ENCODE results near the gene GSTCD.

DNA sequence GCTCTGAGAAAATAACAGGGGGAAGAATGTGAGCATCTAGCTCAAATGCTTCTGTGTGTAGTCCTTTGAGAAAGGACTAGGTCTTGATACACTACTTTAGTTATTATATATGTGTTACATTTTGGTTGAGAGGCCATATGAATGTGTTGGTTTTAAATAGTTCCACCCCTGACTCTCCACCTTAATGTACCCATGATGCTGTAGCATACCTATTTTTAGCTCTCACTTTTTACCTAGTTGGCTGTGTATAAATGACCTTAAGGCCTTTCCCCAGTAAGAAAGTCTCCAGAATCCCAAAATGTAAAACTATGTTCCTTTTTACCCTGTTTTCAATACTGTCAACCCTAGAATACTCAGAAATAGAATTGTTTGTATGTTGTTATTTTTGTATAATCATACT, 166.6 kb downstream of the GSTCD start:
- TF ChIP-seq, protein P1, sequence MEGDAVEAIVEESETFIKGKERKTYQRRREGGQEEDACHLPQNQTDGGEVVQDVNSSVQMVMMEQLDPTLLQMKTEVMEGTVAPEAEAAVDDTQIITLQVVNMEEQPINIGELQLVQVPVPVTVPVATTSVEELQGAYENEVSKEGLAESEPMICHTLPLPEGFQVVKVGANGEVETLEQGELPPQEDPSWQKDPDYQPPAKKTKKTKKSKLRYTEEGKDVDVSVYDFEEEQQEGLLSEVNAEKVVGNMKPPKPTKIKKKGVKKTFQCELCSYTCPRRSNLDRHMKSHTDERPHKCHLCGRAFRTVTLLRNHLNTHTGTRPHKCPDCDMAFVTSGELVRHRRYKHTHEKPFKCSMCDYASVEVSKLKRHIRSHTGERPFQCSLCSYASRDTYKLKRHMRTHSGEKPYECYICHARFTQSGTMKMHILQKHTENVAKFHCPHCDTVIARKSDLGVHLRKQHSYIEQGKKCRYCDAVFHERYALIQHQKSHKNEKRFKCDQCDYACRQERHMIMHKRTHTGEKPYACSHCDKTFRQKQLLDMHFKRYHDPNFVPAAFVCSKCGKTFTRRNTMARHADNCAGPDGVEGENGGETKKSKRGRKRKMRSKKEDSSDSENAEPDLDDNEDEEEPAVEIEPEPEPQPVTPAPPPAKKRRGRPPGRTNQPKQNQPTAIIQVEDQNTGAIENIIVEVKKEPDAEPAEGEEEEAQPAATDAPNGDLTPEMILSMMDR (IDR thresholded peaks at IDR 0.05; ENCODE audit: poor library complexity): no peak
- no peak for TF ChIP-seq EZH2 (IDR thresholded peaks at IDR 0.05; ENCODE audit: borderline replicate concordance)
- no peak for TF ChIP-seq EZH2phosphoT487 (IDR thresholded peaks at IDR 0.05; ENCODE audit: low read depth, severe bottlenecking, unreplicated experiment)

Measured in hepatocyte (in vitro differentiated cells).